HEK293 (cell line): Measurements from ENCODE around the gene WRAP53.

Experiments
- ELK4 ChIP-seq: IDR thresholded peaks from 2 replicates; pipeline ENCODE4 v1.6.1; 2011; ENCODE audit warnings: mild to moderate bottlenecking, low read depth, low read length, borderline replicate concordance
- GLI4 ChIP-seq: fragments of 450-650 bp; formaldehyde crosslinking; IDR thresholded peaks from 2 replicates; pipeline ENCODE4 v1.5.1; 2016; ENCODE audit warnings: missing biosample characterization, missing genetic modification characterization
- IKZF3 ChIP-seq: fragments of 450-650 bp; IDR thresholded peaks from 2 replicates; pipeline ENCODE4 v1.5.0; 2018; ENCODE audit warnings: missing biosample characterization, mild to moderate bottlenecking, missing genetic modification characterization, moderate library complexity
- KLF7 ChIP-seq: fragments of 450-650 bp; formaldehyde crosslinking; IDR thresholded peaks from 2 replicates; pipeline ENCODE4 v1.5.1; 2016; ENCODE audit warnings: missing biosample characterization, missing genetic modification characterization, borderline replicate concordance
- OSR2 ChIP-seq: fragments of 450-650 bp; formaldehyde crosslinking; IDR thresholded peaks from 2 replicates; pipeline ENCODE4 v1.5.1; 2016; ENCODE audit warnings: missing biosample characterization, missing genetic modification characterization
- WT1 ChIP-seq: fragments of 450-650 bp; formaldehyde crosslinking; IDR thresholded peaks from 2 replicates; pipeline ENCODE4 v1.5.1; 2016; ENCODE audit warnings: missing biosample characterization, missing genetic modification characterization
- YY2 ChIP-seq: fragments of 450-650 bp; formaldehyde crosslinking; IDR thresholded peaks from 2 replicates; pipeline ENCODE4 v1.5.1; 2016; ENCODE audit warnings: missing biosample characterization, missing genetic modification characterization
- ZBTB1 ChIP-seq: fragments of 450-650 bp; formaldehyde crosslinking; IDR thresholded peaks from 2 replicates; pipeline ENCODE4 v1.5.1; 2016; ENCODE audit warnings: missing biosample characterization, missing genetic modification characterization
- ZBTB20 ChIP-seq: fragments of 450-650 bp; formaldehyde crosslinking; IDR thresholded peaks from 2 replicates; pipeline ENCODE4 v1.5.1; 2016; ENCODE audit warnings: missing biosample characterization, missing genetic modification characterization
- ZBTB49 ChIP-seq: fragments of 450-650 bp; formaldehyde crosslinking; IDR thresholded peaks from 2 replicates; pipeline ENCODE4 v1.5.1; 2016; ENCODE audit warnings: missing biosample characterization, missing genetic modification characterization, low read depth
- ZFP41 ChIP-seq: fragments of 450-650 bp; formaldehyde crosslinking; IDR thresholded peaks from 2 replicates; pipeline ENCODE4 v1.5.1; 2016; ENCODE audit warnings: missing biosample characterization, missing genetic modification characterization, borderline replicate concordance
- ZNF146 ChIP-seq: fragments of 450-650 bp; formaldehyde crosslinking; IDR thresholded peaks from 2 replicates; pipeline ENCODE4 v1.5.1; 2016; ENCODE audit warnings: missing biosample characterization, missing genetic modification characterization
- ZNF19 ChIP-seq: fragments of 450-650 bp; formaldehyde crosslinking; IDR thresholded peaks from 2 replicates; pipeline ENCODE4; 2016; ENCODE audit warnings: missing biosample characterization, missing genetic modification characterization, low read depth
- ZNF280D ChIP-seq: fragments of 450-650 bp; formaldehyde crosslinking; IDR thresholded peaks from 2 replicates; pipeline ENCODE4 v1.5.1; 2016; ENCODE audit warnings: missing biosample characterization, missing genetic modification characterization
- ZNF311 ChIP-seq: fragments of 450-650 bp; formaldehyde crosslinking; IDR thresholded peaks from 2 replicates; pipeline ENCODE4 v1.5.1; 2017; ENCODE audit warnings: missing biosample characterization, missing genetic modification characterization, borderline replicate concordance
- ZNF335 ChIP-seq: fragments of 450-650 bp; formaldehyde crosslinking; conservative IDR thresholded peaks from 2 replicates; pipeline ENCODE4 v1.5.1; 2016; ENCODE audit warnings: missing biosample characterization, missing genetic modification characterization
- ZNF341 ChIP-seq: fragments of 450-650 bp; formaldehyde crosslinking; IDR thresholded peaks from 2 replicates; pipeline ENCODE4; 2016; ENCODE audit warnings: low read depth, missing biosample characterization, missing genetic modification characterization
- ZNF398 ChIP-seq: fragments of 450-650 bp; formaldehyde crosslinking; IDR thresholded peaks from 2 replicates; pipeline ENCODE4 v1.5.1; 2017; ENCODE audit warnings: missing biosample characterization, missing genetic modification characterization
- ZNF473 ChIP-seq: fragments of 450-650 bp; formaldehyde crosslinking; IDR thresholded peaks from 2 replicates; pipeline ENCODE4 v1.5.1; 2017; ENCODE audit warnings: missing biosample characterization, missing genetic modification characterization
- ZNF510 ChIP-seq: fragments of 450-650 bp; formaldehyde crosslinking; IDR thresholded peaks from 2 replicates; pipeline ENCODE4 v1.5.1; 2018; ENCODE audit warnings: mild to moderate bottlenecking, missing genetic modification characterization, missing biosample characterization; ENCODE audit not compliant: insufficient replicate concordance
- ZNF549 ChIP-seq: fragments of 450-650 bp; IDR thresholded peaks from 2 replicates; pipeline ENCODE4 v1.5.1; 2018; ENCODE audit warnings: missing biosample characterization, missing genetic modification characterization, mild to moderate bottlenecking, inconsistent platforms, moderate library complexity
- ZNF670 ChIP-seq: fragments of 450-650 bp; formaldehyde crosslinking; IDR thresholded peaks from 2 replicates; pipeline ENCODE4 v1.5.1; 2016; ENCODE audit warnings: missing biosample characterization, missing genetic modification characterization, low read depth
- ZNF701 ChIP-seq: fragments of 450-650 bp; formaldehyde crosslinking; IDR thresholded peaks from 2 replicates; pipeline ENCODE4 v1.5.1; 2016; ENCODE audit warnings: missing biosample characterization, missing genetic modification characterization
- ZNF768 ChIP-seq: fragments of 450-650 bp; formaldehyde crosslinking; IDR thresholded peaks from 2 replicates; pipeline ENCODE4 v1.5.1; 2018; ENCODE audit warnings: missing biosample characterization, mild to moderate bottlenecking, missing genetic modification characterization
- ZSCAN16 ChIP-seq: fragments of 450-650 bp; formaldehyde crosslinking; IDR thresholded peaks from 2 replicates; pipeline ENCODE4 v1.5.1; 2016; ENCODE audit warnings: missing biosample characterization, missing genetic modification characterization
- ZSCAN4 ChIP-seq: fragments of 450-650 bp; formaldehyde crosslinking; IDR thresholded peaks from 2 replicates; pipeline ENCODE4 v1.5.1; 2017; ENCODE audit warnings: missing biosample characterization, missing genetic modification characterization

WRAP53 gene

GRCh38 chr17:7705269-7706255 is 17.3 kb downstream of the WRAP53 start (continued):
- TF ChIP-seq ZNF311 (tag by site-specific recombination) (no peak), ZSCAN4 (no peak), ELK4 (no peak), ZNF670 (tag by site-specific recombination) (no peak), KLF7 (tag by site-specific recombination) (no peak), ZNF335 (tag by site-specific recombination) (peak; percentile 61), ZNF341 (tag by site-specific recombination) (no peak; the same call in 1 of the 2 replicates), ZNF510 (tag by site-specific recombination) (no peak), ZNF19 (no peak), ZNF398 (tag by site-specific recombination) (no peak), YY2 (tag by site-specific recombination) (no peak), OSR2 (tag by site-specific recombination) (no peak), ZNF473 (tag by site-specific recombination) (no peak), ZBTB1 (no peak), ZNF146 (no peak), ZFP41 (no peak), ZNF549 (tag by site-specific recombination) (no peak), WT1 (no peak), ZNF768 (no peak), GLI4 (tag by site-specific recombination) (no peak), IKZF3 (tag by site-specific recombination) (no peak), ZNF280D (tag by site-specific recombination) (no peak), ZSCAN16 (no peak), ZBTB20 (tag by site-specific recombination) (no peak), ZBTB49 (tag by site-specific recombination) (no peak), ZNF701 (no peak)
